ENCODE measurements around the gene BATF3.

BATF3 gene

DNA sequence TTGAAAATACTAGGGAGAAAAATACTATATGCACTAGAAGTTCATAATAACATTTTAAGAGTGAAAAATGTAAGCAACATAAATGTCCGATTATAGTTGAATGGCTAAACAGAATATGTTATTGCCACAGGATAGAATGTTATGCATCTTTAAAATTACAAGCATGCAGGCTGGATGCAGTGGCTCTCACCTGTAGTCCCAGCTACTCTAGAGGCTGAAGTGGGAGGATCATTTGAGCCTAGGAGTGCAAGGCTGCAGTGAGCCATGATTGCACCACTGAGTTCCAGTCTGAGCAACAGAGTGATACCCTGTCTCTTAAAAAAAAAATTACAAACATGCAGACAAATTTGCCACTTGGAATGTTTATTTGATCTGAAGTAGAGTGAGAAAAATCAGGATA lies 3.0 kb upstream of the BATF3 start:
- no peak for DNase-seq

DNA sequence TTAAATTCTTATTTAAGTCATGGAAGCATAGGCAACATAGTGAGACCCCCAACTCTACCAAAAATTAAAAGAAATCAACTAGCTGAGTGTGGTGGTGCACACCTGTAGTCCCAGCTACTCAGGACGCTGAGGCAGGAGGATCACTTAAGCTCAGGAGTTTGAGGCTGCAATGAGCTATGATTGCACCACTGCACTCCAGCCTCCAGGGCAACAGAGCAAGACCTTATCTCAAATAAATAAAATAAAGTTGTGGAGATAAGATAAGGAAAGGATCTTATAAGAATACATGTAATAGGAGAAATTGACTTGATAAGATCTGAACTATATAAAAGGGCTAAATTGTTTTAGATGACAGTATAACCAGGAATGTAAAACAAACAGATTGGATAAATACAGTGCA lies 2.3 kb upstream of the BATF3 start:
- DNase-seq, result no peak

DNA sequence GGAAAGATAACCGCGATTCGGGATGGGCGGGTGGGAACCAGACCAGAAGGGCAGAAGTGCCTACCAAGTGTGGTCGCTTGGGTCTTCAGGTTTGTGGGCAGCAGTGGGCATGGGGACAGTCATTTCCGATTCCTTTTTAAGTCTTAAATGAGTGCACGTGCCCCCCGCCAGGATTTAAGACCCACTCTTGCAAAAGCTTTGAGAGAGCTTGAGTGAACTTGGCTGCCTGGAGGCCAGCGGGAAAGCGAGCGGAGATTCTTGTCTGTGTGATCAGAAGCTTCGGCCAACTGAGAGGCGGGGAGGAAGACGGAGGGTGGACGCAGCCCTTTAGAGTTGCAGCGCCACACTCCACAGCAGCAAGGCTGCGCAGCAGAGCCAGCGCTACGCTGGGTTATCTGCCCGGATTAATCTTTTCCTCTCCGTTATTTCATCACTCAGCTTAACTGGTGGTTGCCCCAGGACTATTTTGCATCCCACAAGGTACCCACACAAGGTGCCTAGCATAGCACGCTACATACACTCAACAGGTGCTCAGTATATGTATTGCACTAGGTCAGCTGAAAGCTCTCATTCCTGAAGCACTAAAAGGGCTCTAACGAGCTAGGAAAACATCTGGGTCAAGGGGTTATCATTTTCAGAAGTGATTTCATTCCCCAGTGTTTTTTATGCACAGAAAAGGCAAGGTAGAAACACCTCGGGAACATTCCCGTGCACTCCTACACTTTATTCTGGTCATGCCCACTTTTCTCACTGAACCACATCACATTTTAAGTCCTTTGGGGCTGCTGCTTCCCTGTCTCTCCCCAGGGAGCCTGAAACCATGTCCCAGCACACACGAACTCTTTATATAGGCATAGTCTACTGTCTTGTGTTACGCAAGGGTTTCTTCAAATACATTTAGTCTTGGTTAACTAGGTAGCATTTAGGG lies 1.5 kb upstream of the BATF3 start:
- DNase-seq, result peak; percentile 13

DNA sequence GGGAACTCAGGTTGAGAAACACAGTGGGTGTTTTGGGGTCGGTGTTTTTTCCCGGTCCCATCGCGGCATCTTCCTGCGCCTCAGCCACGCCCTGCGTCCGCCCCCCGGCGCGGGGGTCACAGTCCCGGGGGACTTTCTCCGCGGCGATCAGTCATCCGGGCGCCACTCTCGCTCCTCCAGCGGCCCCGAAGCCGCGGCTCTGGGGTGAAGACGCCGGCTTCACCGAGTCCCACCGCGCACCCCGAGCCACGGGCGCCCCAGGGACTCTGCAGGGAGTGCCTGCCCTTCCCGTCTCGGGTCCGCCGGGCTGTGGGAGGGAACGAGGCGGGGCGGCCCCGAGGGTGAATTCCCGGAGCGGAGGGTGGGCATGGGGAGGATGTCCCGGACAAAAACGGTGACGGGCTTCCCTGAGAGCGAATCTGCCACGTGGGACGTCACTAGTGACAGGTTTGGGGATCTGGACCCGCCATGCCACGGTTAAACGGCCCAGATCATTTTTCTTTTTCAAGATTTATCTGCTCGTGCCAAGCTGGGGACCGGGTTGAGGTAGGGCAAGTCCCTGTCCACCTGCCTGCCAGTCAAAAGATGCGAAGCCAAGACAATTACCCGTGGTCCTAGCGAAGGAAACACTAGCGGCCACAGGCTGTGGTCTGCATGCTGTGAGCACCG lies 717 bp upstream of the BATF3 start:
- DNase-seq, result no peak

DNA sequence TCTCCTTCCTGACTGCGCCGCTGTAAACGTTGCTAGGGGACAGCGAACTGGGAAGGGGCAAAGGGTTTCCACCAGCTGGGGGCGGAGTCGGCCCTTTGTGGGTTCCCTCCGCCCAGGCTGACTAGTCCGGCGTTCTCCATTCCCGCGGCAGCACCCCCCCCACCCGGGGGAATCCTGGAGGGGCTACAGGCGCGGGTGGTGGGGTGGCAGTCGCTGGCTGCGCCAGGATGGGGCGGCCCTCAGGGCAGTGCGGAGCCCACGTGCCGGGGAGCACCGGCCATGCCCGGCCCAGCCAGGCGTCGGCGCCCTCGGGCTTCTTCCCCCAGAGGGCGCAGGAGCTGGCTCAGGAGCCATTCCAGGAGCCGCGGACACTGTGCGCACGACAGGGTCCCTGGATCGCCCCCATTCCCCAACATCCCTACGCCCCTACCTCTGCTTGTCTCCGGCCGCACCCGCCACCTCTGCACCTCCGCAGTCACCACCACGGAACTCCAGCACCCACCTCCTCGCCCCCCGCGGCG lies 476 bp downstream of the BATF3 start:
- DNase-seq, result no peak

DNA sequence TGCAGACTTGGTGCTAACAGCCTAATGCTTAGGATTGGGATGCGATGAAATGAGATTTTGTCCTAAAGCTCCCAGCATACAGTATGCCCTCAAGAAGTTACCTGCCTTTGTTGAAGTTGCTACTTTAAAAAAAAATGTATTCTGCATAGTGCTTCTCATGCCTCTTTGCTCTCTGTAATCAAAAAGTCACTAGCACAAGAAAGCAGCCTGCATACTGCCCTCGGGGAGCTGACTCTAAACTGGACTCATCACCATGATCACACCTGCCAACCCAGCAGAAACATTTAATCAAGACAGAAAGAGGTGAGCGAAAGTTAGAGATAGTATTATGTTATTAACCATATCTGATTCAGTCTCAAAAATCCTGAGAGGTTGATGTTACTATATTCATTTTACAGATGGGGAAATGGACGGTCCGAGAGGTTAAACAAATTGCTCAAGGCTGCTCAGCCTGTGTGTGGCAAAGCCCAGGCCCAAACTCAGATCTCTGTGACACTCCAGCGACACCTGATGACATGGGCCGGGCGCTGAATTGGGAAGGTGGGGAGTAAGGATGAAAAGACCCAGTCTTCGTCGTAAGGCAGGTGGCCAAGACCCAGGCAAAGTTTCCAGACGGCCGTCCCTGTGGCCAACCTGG lies 1.1 kb downstream of the BATF3 start:
- DNase-seq, result peak; percentile 6

DNA sequence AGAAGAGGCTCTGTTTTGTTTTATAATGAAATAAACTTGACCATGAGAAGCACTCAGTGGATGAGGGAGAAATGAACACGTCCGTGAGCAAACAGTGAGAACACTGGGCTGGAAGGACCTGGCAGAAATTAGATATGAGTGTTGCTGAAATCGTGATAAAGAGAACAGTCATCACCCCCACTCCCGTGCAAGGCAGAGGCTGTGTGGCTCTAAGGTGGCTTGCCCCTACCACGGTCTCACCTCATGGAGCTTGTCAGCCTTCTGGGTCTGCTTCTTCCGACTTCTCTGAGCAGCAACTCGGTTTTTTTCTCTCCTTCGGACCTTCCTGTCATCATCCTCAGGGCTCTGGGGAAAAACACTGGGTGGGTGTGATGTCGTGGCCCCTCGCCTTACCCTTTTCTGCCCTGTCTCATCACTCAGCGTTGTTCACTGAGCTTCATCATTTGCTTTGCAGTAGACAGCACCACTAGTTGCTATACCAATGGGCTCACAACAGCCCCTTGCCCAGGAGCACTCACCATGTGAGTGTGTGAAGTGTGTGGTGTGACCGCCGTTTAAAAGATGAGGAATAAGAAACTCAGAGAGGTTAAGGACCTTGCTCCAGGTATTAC lies 2.8 kb downstream of the BATF3 start:
- DNase-seq, result no peak

DNA sequence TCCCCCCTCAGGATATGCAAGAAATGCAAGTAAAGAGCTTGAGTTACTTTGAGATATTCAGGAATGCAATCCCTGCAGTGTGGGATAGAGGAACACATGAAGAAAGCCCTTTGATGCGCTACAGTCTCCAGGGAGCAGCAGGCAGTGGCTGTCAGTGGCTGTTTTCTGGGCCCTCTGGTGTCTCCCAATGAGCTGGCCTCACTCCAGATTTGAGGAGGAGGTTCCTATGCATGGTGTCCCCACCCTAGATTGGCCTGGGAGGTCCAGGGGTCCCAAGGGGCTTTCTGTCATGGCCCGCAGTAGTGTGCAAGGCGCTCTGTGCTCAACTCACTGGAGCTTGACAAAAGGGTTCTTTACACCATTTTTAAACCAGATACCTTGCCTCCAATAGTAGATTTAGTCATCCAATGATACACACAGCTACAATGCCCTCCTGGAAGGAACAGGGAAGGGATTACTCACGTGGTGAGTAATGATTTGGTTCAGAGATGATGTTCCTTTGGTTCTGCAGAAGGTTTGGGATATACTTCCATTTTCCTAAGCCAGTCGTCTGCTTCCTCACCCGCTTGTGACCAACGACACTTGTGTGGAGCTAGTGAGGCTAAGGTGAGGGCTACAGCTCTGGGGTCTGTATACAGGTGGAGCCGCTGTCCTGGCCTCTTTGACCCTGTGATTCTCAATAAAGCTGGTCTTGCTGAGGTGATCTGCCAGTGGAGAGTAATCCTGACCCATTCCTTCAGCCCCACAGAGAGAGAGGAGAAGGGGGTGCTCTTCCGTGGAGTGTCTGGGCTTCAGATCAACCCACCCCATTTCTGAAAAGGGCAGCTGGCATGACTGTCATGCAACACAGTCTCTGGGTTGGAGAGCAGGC lies 6.6 kb downstream of the BATF3 start:
- no peak for DNase-seq

DNA sequence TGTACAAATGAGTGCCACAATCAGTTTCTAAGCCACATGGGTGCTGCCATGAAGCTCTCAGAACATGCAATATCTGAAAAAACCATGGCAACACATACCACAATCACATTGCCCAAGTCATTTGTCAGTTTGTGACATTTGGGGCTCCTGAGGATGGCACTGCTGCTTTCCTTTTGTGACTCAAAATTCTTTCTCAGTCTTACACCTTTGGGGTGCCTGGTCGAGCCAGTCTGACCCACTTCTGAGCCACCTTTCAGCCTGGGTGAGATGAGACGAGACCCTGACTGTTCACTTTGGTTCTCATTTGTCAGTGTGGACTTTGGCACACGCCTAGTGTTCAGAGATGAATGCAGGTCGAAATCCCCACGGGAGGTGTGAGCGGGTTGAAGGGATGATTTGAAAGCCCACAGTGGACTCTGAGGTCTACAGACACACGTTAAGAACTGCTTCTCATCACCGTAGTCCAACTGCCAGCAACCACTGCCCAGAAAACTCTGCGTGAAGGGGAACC lies 8.0 kb downstream of the BATF3 start:
- DNase-seq, result no peak

DNA sequence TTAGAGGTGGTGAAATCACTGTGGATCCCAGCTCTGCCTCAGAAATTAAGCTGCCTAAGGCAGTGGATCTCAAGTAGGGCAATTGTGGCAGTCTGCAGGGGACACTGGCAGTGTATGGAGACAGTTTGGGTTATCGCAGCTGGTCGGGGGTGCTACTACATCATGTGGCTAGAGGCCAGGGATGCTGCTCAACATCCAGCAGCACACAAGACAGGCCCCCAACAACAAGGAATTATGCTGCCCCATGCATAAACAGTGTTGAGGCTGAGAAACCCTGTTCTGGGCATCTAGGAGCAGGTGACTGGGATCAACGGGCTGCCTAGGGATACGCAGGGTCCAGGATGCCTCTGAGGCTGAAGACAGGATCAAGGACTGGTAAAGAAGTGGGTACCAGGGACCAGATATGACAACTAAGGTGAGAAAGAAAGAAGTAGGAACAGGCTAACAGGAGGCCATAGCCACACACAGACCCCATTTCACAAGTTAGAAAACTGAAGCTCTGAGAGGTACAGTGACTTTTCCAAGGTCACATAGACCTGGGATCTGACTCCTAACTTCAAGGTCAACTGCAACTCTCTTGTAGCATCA lies 8.7 kb downstream of the BATF3 start:
- DNase-seq, result no peak

DNA sequence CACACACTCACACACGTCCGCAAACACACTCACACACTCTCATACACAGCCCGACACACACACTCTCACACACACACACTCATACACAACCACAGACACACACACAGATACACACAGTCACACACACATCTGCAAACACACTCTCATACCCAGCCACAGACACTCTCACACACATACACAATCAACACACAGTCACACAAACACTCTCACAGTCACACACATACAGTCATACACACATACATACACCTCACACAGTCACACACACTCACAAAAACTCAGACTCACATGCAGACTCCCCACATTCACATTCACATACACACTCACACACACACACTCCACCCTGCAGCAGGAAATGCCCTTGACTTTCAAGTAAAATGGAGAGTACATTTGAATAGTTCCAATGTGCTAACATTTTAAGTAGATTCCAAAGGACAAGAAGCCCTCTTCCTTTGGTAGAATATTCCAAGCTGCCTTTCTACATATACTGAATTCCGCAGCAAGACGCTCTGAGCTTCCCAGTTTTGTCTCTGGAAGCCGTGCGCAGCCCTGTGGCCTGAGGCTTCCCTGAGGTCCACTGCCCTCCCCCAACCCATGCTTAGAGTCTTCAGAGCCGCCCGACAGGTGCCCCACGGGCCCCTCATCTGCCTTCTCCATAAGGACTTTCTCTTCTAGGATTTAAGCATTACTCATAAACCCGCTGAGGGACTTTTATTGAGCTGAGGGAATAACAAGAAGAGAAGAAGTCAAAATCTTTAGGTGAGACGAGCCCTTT lies 9.7 kb downstream of the BATF3 start:
- DNase-seq, result no peak

DNA sequence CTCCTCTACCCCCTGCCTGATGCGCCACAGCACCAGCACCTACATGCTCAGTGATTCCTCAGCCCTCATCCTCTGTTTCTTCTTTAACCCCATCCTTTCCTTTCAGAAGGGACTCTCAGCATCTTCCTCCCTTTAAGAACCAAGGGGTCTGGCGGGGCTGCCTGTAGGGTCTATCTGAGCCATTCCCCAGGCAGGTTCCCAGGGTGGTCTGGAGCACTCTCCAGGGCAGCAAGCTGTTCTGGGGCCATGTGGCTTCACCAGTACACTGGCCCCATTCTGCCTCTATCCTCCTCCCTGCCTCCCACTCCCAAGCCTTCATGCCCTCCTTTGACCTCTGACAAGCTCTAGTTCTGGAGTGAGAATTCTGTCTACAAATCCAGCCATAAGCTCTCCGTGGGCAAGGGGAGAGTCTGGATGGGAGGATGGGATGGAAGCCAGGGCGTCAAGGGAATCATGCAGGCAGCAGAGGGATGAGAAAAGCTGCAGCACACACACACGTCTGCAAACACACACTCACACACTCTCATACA lies 10.4 kb downstream of the BATF3 start:
- no peak for DNase-seq

DNA sequence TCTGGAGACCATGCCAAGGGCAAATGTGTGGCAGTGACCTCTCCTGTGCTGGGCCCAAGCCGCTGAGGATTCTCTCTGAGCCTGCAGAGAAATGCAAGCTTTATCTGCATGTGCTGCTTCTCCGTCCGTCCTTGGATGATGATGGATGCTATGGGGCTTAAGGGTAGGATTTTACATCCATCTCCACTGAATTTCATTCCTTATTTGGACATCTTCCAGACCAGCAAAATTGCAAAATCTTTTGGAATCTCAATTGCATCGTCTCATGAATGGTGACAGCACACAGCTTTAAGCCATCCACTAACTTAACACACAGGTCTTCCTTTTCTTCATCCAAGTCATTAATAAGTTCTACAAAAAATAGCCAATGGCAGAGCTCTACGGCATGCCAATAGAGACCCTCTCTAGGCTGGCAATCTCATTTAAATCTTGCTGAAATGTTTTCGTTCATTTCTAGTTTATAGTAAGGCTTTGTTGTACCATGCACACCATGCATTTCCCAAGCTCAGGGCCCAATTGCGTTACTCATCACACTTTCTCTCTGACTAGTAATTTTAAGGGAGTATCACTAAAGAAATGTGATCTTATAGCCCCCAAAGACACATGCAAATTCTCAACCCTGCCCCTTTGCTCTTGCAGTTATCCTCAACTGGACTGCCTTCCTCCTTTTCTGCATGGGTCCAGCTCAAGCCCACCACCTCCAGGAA lies 11.1 kb downstream of the BATF3 start:
- no peak for DNase-seq

DNA sequence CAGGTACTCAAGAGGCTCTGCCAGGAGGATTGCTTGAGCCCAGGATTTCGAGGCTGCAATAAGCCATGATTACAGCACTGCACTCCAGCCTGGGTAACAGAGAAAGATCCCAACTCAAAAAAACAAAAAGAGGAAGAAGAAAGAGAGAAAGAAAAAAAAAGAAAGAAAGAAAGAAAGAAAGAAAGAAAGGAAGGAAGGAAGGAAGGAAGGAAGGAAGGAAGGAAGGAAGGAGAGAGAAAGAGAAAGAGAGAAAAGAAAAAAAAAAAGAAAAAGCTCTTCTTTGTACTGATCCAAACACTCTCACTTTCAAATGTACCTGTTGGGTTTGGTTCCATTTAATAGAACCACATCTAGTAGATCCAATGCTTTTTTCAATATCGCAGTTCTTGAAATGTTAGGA lies 11.8 kb downstream of the BATF3 start:
- no peak for DNase-seq

DNA sequence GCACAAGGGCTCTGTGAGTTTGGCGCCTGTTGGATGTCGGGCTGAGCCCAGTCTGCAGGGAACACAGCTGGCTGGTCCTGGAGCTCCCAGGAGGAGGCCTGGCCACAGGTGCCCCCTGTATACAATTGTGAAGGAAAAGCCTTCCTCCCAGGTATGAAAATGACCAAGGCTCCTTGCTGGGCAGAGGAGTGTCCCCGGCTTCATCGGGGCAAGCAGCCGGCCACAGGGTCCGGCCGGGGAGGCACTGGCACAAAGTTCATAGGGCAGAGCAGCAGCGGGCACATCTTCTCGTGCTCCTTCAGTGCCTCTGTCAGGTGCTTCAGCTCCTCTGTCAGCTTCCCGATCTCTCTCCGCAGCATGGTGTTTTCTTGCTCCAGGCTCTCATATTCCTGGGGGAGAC lies 13.0 kb downstream of the BATF3 start:
- no peak for DNase-seq

DNA sequence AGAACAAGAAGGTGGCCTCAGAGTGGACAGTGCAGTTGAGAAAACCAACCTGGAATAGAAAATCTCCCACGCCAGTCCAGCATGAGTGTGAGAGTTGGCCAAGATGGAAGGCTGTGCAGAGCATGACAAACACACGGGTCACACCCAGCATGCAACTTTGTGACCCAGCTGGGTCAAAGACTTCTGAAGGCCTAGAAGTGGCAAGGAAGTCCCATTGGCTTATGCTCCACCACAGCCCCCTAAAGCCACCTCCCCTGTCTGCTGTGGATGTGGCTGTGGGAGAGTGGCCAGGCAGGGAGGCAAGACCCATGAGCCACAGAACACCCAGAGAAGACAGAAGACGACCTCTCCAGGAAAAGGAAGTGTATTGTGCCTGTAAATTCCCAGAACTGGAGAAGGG lies 13.6 kb downstream of the BATF3 start:
- no peak for DNase-seq

DNA sequence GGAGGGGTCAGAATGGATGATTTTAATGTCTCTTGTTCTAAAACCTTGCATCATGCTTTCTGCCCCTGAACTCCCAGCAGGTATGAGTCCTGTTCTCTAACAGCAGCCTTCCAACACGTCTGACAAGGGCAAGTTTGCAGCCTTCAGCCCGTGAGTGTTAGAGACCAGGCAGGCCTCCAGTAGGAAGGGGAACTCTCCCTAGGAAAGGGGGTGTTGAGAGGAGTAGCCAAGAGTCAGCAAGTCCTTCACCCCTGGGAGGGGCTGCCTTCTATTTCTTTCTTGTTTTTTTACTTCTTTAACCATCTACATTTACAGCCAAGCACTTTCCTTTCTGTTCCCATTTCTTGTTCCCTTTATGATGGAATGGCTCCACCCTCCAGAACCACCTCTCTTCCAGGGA lies 14.2 kb downstream of the BATF3 start:
- DNase-seq, result no peak

DNA sequence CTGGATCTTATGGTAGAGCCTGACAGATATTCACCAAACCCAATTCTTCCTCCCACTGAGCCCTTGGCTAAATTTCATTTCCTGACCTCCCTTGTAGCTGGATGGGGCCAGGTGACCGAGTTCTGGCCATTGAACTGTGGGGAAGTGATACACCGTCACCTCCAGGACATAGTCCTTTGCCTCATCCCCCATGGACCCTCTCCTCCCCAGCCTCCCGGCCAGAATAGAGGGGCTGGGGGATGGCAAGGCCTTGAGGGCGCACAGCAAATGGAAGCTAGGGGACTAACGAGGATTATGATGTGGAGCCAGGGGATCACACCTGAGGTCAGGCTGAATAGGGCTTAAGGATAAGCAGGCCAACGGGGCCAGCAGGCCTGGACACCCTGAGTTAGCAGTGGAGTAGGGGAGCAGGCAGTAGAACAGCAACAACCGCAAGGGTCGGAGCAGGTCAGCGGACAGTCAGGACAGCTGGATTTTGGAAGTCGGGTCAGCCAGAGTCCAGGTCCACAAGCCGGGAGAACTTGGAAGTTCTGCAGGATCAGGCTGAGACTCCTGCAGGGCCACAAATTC lies 15.0 kb downstream of the BATF3 start:
- no peak for DNase-seq

DNA sequence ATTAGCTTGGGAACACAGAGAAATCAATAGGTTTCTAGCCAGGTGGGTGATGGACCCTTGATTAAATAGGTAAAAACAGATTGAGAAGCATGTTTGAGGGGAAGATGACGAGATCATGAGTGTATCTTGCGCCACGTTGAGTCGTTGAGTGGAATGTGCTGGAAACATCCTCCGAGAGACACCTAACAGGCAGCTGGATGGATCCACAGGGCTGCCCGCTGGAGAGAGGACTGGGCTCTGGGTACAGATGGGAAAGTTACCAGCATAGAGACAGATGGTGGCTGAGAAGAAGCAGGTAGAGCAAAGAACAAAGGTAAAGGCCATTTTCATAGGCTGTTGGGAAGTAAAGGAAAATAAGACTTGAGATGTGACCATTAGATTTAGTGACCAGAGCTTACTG lies 15.6 kb downstream of the BATF3 start:
- DNase-seq, result no peak

DNA sequence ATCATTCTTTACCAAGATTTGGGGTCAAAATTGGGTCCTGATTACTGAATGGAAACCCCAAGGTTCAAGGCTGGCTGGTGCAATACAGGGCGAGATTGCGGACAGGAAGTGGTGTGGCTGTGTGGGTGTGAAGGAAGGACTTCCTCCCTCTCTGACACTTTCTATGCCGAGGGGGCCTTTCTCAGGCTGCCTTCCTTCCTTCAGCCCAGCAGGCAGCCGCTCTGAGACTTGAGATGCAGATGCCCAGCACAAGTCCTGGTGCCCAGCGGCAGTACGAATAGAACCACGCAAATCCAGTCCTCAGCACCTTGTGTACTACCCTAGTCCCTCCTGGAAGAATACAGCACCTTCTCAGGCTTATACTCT lies 16.3 kb downstream of the BATF3 start:
- no peak for DNase-seq

Data from NCI-H1092 treated with DMSO at 0.1 percent for 48 hours (cell line).